ENCODE results near the gene CST4.
"Not testable (repeated sequence)": the region's sequence is repeated elsewhere in the genome, so short reads cannot be mapped to it uniquely, and the experiment has no call there.

CST4 gene

GRCh38 chr20:23659610-23659988, 29.2 kb downstream of the CST4 start:
- not testable (repeated sequence) for DNase-seq

GRCh38 chr20:23658989-23659609, 29.7 kb downstream of the CST4 start:
- DNase-seq, result no peak

- no peak for DNase-seq
These were observed 30.5 kb downstream of the CST4 start for GRCh38 chr20:23658336-23658735.

GRCh38 chr20:23657202-23657601, 31.6 kb downstream of the CST4 start:
- DNase-seq, result no peak

GRCh38 chr20:23656372-23656771, 32.5 kb downstream of the CST4 start:
- no peak for DNase-seq

GRCh38 chr20:23655491-23656211, 33.2 kb downstream of the CST4 start:
- no peak for DNase-seq

GRCh38 chr20:23654717-23655116, 34.1 kb downstream of the CST4 start:
- no peak for DNase-seq

- no peak for DNase-seq
These were observed 34.8 kb downstream of the CST4 start for GRCh38 chr20:23654000-23654399.

- no peak for DNase-seq
These were observed 35.4 kb downstream of the CST4 start for GRCh38 chr20:23653400-23653938.

- DNase-seq, result no peak
These were observed 35.9 kb downstream of the CST4 start for GRCh38 chr20:23652926-23653325.

GRCh38 chr20:23652371-23652770, 36.5 kb downstream of the CST4 start:
- no peak for DNase-seq

- no peak for DNase-seq
These were observed 37.7 kb downstream of the CST4 start for GRCh38 chr20:23651117-23651516.

GRCh38 chr20:23649830-23650417, 38.9 kb downstream of the CST4 start:
- DNase-seq, result no peak

- DNase-seq, result no peak
These were observed 39.6 kb downstream of the CST4 start for GRCh38 chr20:23649242-23649641.

GRCh38 chr20:23647346-23647745, 41.5 kb downstream of the CST4 start:
- no peak for DNase-seq

GRCh38 chr20:23646106-23646873, 42.5 kb downstream of the CST4 start:
- DNase-seq, result no peak

- DNase-seq, result no peak
These were observed 43.3 kb downstream of the CST4 start for GRCh38 chr20:23645575-23645974.

- no peak for DNase-seq
These were observed 44.7 kb downstream of the CST4 start for GRCh38 chr20:23644164-23644563.

- DNase-seq, result no peak
These were observed 45.2 kb downstream of the CST4 start for GRCh38 chr20:23643659-23644058.

- DNase-seq, result no peak
These were observed 46.7 kb downstream of the CST4 start for GRCh38 chr20:23641936-23642751.

- no peak for DNase-seq
These were observed 47.9 kb downstream of the CST4 start for GRCh38 chr20:23640671-23641667.

Data from activated T-cell treated with anti-CD3 and anti-CD28 coated beads, Interleukin-2, amount 50 U/mL, for 48 hours (primary cell).